Neural progenitor cell (in vitro differentiated cells): ENCODE measurements around the gene PUM1. TPM values are rescaled to one million over a fixed set of nuclear protein-coding genes. Genes with fewer than 3 reads are reported as not detected.
"Not testable (repeated sequence)": the region's sequence is repeated elsewhere in the genome, so short reads cannot be mapped to it uniquely, and the experiment has no call there.

Experiments
- DNase-seq: peaks from one replicate; pipeline ENCODE4 v3.0.0-alpha.2; 2016; ENCODE audit warnings: low spot score
- H2AFZ ChIP-seq: fragments of 200-600 bp; sonication (generic); replicated peaks from 2 replicates; pipeline ENCODE4 v1.6.1; 2016; ENCODE audit warnings: antibody characterized with exemption
- H3F3A ChIP-seq: fragments of 200-600 bp; sonication (generic); 2 replicates; pipeline ENCODE4 v1.6.1; 2016; ENCODE audit warnings: antibody characterized with exemption, low read depth
- H3K27ac ChIP-seq: fragments of 200-600 bp; sonication (generic); 2 replicates; pipeline ENCODE4 v1.5.1; 2016; ENCODE audit warnings: mild to moderate bottlenecking
- H3K27me3 ChIP-seq: fragments of 200-600 bp; sonication (generic); 2 replicates; pipeline ENCODE4 v1.6.1; 2016; ENCODE audit warnings: mild to moderate bottlenecking, moderate library complexity
- H3K36me3 ChIP-seq: fragments of 200-600 bp; sonication (generic); 2 replicates; pipeline ENCODE4 v1.5.1; 2016
- H3K4me1 ChIP-seq: fragments of 200-600 bp; sonication (generic); 2 replicates; pipeline ENCODE4 v1.6.1; 2016; ENCODE audit warnings: mixed run types
- H3K4me2 ChIP-seq: fragments of 200-600 bp; sonication (generic); 2 replicates; pipeline ENCODE4 v1.6.1; 2016
- H3K4me3 ChIP-seq: fragments of 200-600 bp; sonication (generic); 2 replicates; pipeline ENCODE4 v1.5.1; 2016
- H3K79me2 ChIP-seq: fragments of 200-600 bp; sonication (generic); 2 replicates; pipeline ENCODE4 v1.6.1; 2016; ENCODE audit warnings: low read depth
- H3K9ac ChIP-seq: fragments of 200-600 bp; sonication (generic); 2 replicates; pipeline ENCODE4 v1.6.1; 2016
- H3K9me3 ChIP-seq: fragments of 200-600 bp; sonication (generic); 2 replicates; pipeline ENCODE4 v1.5.1; 2016; ENCODE audit warnings: low read depth
- H4K20me1 ChIP-seq: fragments of 200-600 bp; sonication (generic); 2 replicates; pipeline ENCODE4 v1.6.1; 2016; ENCODE audit warnings: low read depth
- H3K27ac Mint-ChIP-seq: 3 replicates; pipeline ENCODE4 v1.8.0; 2021; ENCODE audit warnings: mixed read lengths
- H3K27me3 Mint-ChIP-seq: 2 replicates; pipeline ENCODE4 v1.8.0; 2022; ENCODE audit warnings: low read depth, mild to moderate bottlenecking, inconsistent platforms, moderate library complexity, mixed read lengths; ENCODE audit not compliant: insufficient read depth
- H3K36me3 Mint-ChIP-seq: 3 replicates; pipeline ENCODE4 v1.8.0; 2021; ENCODE audit warnings: mixed read lengths
- H3K4me1 Mint-ChIP-seq: 3 replicates; pipeline ENCODE4 v1.8.0; 2021; ENCODE audit warnings: mixed read lengths
- H3K4me3 Mint-ChIP-seq: 3 replicates; pipeline ENCODE4 v1.8.0; 2021; ENCODE audit warnings: mild to moderate bottlenecking, moderate library complexity, mixed read lengths
- H3K9me3 Mint-ChIP-seq: 3 replicates; pipeline ENCODE4 v1.8.0; 2020; ENCODE audit warnings: mixed read lengths
- EZH2 ChIP-seq: fragments of 200-600 bp; sonication (generic); IDR thresholded peaks from 2 replicates; pipeline ENCODE4 v1.6.1; 2017; ENCODE audit warnings: antibody characterized with exemption, mild to moderate bottlenecking, moderate library complexity
- EZH2phosphoT487 ChIP-seq: fragments of 200-600 bp; sonication (generic); IDR thresholded peaks from 2 replicates; pipeline ENCODE4 v1.6.1; 2017; ENCODE audit warnings: antibody characterized with exemption
- total RNA-seq: library from RNA; depleted of rRNA; stranded (reverse); fragments of >200 nt; gene quantifications from 2 replicates; pipeline ENCODE4 v1.2.3, GENCODE V29; 2015; ENCODE audit warnings: low replicate concordance
- TF ChIP-seq, protein P1 (sequence below): fragments of 200-600 bp; sonication (generic); IDR thresholded peaks from 2 replicates; pipeline ENCODE4 v1.5.1; 2017; ENCODE audit warnings: antibody characterized with exemption, mild to moderate bottlenecking

Gene PUM1
- total RNA-seq, 1 donor from 2014 or later, result 130 TPM

DNA sequence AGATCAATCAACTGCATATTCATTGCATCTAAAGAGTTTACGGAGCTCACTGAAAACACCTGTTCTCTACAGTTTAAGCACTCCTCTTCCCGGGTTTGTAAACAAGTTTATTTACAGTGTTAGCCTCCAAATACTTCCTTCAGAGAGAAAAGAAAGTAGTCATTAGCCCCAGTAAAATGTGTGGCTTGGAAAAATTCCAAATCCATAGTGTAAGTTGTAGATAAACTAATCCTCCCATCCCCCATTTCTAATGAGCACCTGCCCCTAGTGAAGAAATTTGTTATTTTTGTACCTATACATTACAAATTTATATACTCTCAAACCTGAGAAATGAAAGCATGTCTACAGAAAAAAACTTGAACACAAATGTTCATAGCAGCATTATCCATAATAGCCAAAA is 21.9 kb downstream of the PUM1 start:
- no peaks in the 10 kb centered on the region for H3K4me1 ChIP-seq
- H3K4me2 ChIP-seq, result no peak overlapping the region
- no peak for DNase-seq
- no peak overlapping the region for H3K4me3 Mint-ChIP-seq
- H3K9ac ChIP-seq, result no peak overlapping the region
- no peak overlapping the region for H3K4me3 ChIP-seq
- peaks cover 5% of the 10 kb centered on the region for H3F3A ChIP-seq
- H3K27me3 ChIP-seq, result no peaks in the 10 kb centered on the region
- H3K36me3 ChIP-seq, result peaks cover 12% of the 10 kb centered on the region
- no peak overlapping the region for H2AFZ ChIP-seq
- H3K27ac ChIP-seq, result no peak overlapping the region
- peaks cover 100% of the 10 kb centered on the region for H3K79me2 ChIP-seq
- no peak for TF ChIP-seq EZH2
- TF ChIP-seq, protein P1, sequence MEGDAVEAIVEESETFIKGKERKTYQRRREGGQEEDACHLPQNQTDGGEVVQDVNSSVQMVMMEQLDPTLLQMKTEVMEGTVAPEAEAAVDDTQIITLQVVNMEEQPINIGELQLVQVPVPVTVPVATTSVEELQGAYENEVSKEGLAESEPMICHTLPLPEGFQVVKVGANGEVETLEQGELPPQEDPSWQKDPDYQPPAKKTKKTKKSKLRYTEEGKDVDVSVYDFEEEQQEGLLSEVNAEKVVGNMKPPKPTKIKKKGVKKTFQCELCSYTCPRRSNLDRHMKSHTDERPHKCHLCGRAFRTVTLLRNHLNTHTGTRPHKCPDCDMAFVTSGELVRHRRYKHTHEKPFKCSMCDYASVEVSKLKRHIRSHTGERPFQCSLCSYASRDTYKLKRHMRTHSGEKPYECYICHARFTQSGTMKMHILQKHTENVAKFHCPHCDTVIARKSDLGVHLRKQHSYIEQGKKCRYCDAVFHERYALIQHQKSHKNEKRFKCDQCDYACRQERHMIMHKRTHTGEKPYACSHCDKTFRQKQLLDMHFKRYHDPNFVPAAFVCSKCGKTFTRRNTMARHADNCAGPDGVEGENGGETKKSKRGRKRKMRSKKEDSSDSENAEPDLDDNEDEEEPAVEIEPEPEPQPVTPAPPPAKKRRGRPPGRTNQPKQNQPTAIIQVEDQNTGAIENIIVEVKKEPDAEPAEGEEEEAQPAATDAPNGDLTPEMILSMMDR, result no peak
- no peak for TF ChIP-seq EZH2phosphoT487
- peaks cover 32% of the 10 kb centered on the region for H3K36me3 Mint-ChIP-seq
- H3K9me3 Mint-ChIP-seq, result no peaks in the 10 kb centered on the region
- peaks cover 9% of the 10 kb centered on the region for H3K4me1 Mint-ChIP-seq
- H3K27ac Mint-ChIP-seq, result no peak overlapping the region
- H3K27me3 Mint-ChIP-seq, result no peaks in the 10 kb centered on the region
- peaks cover 100% of the 10 kb centered on the region for H4K20me1 ChIP-seq
- H3K9me3 ChIP-seq, result no peaks in the 10 kb centered on the region

DNA sequence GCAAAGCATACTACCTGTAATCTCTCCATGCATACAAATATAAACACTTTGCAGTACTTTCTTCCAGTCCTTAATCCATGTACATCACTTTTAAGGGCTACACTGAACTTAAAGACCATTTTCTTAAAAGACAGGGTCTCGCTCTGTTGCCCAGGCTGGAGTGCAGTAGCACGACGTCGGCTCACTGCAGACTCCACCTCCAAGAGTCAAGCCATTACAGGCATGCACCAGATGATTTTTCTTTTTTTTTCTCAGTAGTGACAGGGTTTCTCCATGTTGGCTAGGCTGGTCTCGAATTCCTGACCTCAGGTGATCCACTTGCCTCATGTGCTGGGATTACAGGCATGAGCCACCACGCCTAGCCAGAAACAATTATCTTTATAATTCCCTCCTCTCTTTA is 22.9 kb downstream of the PUM1 start:
- H3K4me3 ChIP-seq, result no peak overlapping the region
- no peaks in the 10 kb centered on the region for H3K4me1 ChIP-seq
- Mint-ChIP-seq H3K36me3 (peaks cover 35% of the 10 kb centered on the region), H3K4me1 (peaks cover 9% of the 10 kb centered on the region), H3K9me3 (no peaks in the 10 kb centered on the region), H3K27me3 (no peaks in the 10 kb centered on the region), H3K27ac (no peak overlapping the region), H3K4me3 (no peak overlapping the region)
- DNase-seq, result no peak
- H3K27ac ChIP-seq, result no peak overlapping the region
- H3K36me3 ChIP-seq, result peaks cover 12% of the 10 kb centered on the region
- H3K79me2 ChIP-seq, result peaks cover 100% of the 10 kb centered on the region
- H3F3A ChIP-seq, result peaks cover 7% of the 10 kb centered on the region
- no peak overlapping the region for H3K4me2 ChIP-seq
- H2AFZ ChIP-seq, result no peak overlapping the region
- H3K9me3 ChIP-seq, result no peaks in the 10 kb centered on the region
- no peak for TF ChIP-seq EZH2
- H3K9ac ChIP-seq, result no peak overlapping the region
- no peaks in the 10 kb centered on the region for H3K27me3 ChIP-seq
- H4K20me1 ChIP-seq, result peaks cover 100% of the 10 kb centered on the region

DNA sequence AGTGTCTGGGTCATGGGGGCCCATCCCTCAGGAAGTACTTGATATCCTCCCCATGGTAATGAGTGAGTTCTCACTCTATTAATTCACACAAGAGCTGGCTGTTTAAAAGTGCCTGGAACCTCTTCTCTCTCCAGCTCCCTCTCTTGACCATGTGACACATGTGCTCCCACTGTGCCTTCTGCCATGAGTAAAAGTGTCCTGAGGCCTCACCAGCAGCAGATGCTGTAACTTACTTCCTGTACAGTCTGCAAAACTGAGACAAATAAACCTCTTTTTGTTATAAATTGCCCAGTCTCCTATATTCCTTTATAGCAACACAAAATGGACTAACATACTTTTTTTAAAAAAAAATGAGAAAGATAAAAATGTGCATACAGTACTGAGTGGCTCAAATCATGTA is 24.0 kb downstream of the PUM1 start:
- Mint-ChIP-seq H3K4me3 (no peak overlapping the region), H3K27ac (no peak overlapping the region), H3K36me3 (peaks cover 36% of the 10 kb centered on the region), H3K27me3 (peaks cover 2% of the 10 kb centered on the region), H3K9me3 (no peaks in the 10 kb centered on the region), H3K4me1 (peaks cover 11% of the 10 kb centered on the region)
- Histone ChIP-seq H4K20me1 (peaks cover 100% of the 10 kb centered on the region), H3K4me2 (no peak overlapping the region), H3K9ac (no peak overlapping the region), H3F3A (peaks cover 3% of the 10 kb centered on the region), H3K4me1 (no peaks in the 10 kb centered on the region), H3K27ac (no peak overlapping the region), H3K9me3 (no peaks in the 10 kb centered on the region), H3K36me3 (peaks cover 12% of the 10 kb centered on the region), H3K79me2 (peaks cover 100% of the 10 kb centered on the region), H3K27me3 (no peaks in the 10 kb centered on the region), H2AFZ (no peak overlapping the region), H3K4me3 (no peak overlapping the region)
- DNase-seq, result no peak
- TF ChIP-seq EZH2phosphoT487, result no peak
- TF ChIP-seq, protein P1, result no peak
- TF ChIP-seq EZH2, result no peak

DNA sequence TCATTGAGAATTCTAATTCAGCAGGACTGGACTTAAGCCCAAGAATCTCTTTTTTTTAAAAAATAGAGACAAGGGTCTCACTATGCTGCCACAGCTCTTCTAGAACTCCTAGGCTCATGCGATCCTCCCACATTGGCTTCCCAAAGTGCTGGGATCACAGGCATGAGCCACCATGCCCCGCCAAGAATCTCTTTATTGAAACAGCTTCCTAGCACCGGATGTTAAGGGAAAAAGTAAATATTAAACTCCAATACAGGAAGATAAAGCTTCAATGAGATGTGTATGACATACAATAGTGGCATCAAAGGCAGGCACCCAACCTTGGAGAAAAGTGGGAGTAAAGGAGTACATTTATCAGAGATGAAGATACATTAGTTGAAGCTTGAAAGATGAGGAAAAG is 25.5 kb downstream of the PUM1 start:
- H3K27me3 Mint-ChIP-seq, result peaks cover 2% of the 10 kb centered on the region
- no peak overlapping the region for H3K27ac Mint-ChIP-seq
- TF ChIP-seq, protein P1, result no peak
- TF ChIP-seq EZH2, result no peak
- no peak for TF ChIP-seq EZH2phosphoT487
- Histone ChIP-seq H3K4me3 (no peak overlapping the region), H2AFZ (no peak overlapping the region), H3K27me3 (no peaks in the 10 kb centered on the region), H3K27ac (no peak overlapping the region), H3F3A (peaks cover 3% of the 10 kb centered on the region), H3K4me2 (no peak overlapping the region), H3K9ac (no peak overlapping the region), H3K79me2 (peaks cover 100% of the 10 kb centered on the region), H4K20me1 (peaks cover 100% of the 10 kb centered on the region), H3K9me3 (no peaks in the 10 kb centered on the region), H3K4me1 (no peaks in the 10 kb centered on the region), H3K36me3 (peaks cover 12% of the 10 kb centered on the region)
- no peak for DNase-seq
- H3K9me3 Mint-ChIP-seq, result no peaks in the 10 kb centered on the region
- no peak overlapping the region for H3K4me3 Mint-ChIP-seq
- peaks cover 35% of the 10 kb centered on the region for H3K36me3 Mint-ChIP-seq
- peaks cover 11% of the 10 kb centered on the region for H3K4me1 Mint-ChIP-seq

DNA sequence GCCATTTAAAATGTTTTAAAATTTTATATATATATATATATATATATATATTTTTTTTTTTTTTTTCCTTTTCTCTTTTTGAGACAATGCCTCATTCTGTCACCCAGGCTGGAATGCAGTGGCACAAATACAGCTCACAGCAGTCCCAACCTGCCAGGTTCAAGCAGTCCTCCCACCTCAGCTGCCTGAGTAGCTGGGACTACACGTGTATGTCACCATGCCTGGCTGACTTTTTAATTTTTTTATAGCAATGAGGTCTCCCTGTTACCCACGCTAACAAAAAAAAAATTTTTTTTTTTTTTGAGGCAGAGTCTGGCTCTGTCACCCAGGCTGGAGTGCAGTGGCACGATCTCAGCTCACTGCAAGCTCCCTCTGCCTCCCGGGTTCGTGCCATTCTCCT is 26.6 kb downstream of the PUM1 start:
- not testable (repeated sequence) for H3K4me3 ChIP-seq, H3K27ac ChIP-seq, H2AFZ ChIP-seq, H3K27ac Mint-ChIP-seq, H3K9me3 Mint-ChIP-seq, H3F3A ChIP-seq, H3K9ac ChIP-seq, H3K4me1 ChIP-seq, DNase-seq, H3K9me3 ChIP-seq, H3K27me3 ChIP-seq, H3K4me2 ChIP-seq, H3K4me3 Mint-ChIP-seq, H3K27me3 Mint-ChIP-seq
- peaks cover 13% of the 10 kb centered on the region for H3K4me1 Mint-ChIP-seq
- peaks cover 100% of the 10 kb centered on the region for H4K20me1 ChIP-seq
- peaks cover 100% of the 10 kb centered on the region for H3K79me2 ChIP-seq
- H3K36me3 Mint-ChIP-seq, result peaks cover 35% of the 10 kb centered on the region
- peaks cover 12% of the 10 kb centered on the region for H3K36me3 ChIP-seq
